Measurements from ENCODE around the gene DPY30.

GRCh38 chr2:32012872-32013271, 26.7 kb downstream of the DPY30 start:
- TF ChIP-seq CTCF (conservative IDR thresholded peaks at IDR 0.05; ENCODE audit: low read length) (no peak), EZH2phosphoT487 (IDR thresholded peaks at IDR 0.05; ENCODE audit: borderline replicate concordance) (no peak)
